ENCODE results near the gene CACNA2D2. TPM values are rescaled to one million over a fixed set of nuclear protein-coding genes. Genes with fewer than 3 reads are reported as not detected.

The CACNA2D2 gene
- total and polyA plus RNA-seq, 2 of the 13 experiments (the other 11 are each of a cell fraction or from before 2014, with no cell fraction given), result not detected

DNA sequence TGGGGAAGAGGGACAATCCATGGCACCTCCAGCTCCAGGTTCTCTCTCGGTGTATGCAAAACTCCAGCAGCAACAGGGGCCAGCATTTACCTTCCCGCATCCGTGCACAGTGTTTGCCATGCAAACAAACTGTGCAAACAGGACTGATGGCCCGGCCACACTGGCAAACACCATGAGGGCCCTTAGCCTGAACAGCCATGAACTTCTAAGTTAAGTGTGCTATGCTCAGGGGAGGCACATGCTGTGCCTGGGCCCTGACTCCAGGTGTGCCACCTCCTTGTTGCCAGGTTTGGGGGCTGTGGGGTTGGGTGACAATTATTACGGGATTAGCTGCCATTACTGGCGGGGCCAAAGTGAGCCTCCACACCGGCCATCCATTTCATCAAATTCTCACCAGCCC, 57.5 kb downstream of the CACNA2D2 start (continued):
- TF ChIP-seq ZNF235 (CRISPR knock-in tag; IDR thresholded peaks at IDR 0.05; ENCODE audit: borderline replicate concordance), result 0 out of 2 replicates have a peak, but pooled peaks have one; percentile 26
- TF ChIP-seq KDM6A (CRISPR knock-in tag; IDR thresholded peaks at IDR 0.05; ENCODE audit: low read depth), result peak; percentile 39; the same call in 1 of the 2 replicates
- no peak for TF ChIP-seq ZSCAN21 (CRISPR knock-in tag; IDR thresholded peaks at IDR 0.05; ENCODE audit: borderline replicate concordance)
- TF ChIP-seq ZNF879 (CRISPR knock-in tag; IDR thresholded peaks at IDR 0.05), result no peak
- peak; percentile 92; the same call in 1 of the 2 replicates for TF ChIP-seq ZNF292 (CRISPR knock-in tag; IDR thresholded peaks at IDR 0.05; ENCODE audit: borderline replicate concordance, low read depth)
- TF ChIP-seq SOX5 (CRISPR knock-in tag; IDR thresholded peaks at IDR 0.05; ENCODE audit: borderline replicate concordance), result peak; percentile 70
- TF ChIP-seq, protein P1, sequence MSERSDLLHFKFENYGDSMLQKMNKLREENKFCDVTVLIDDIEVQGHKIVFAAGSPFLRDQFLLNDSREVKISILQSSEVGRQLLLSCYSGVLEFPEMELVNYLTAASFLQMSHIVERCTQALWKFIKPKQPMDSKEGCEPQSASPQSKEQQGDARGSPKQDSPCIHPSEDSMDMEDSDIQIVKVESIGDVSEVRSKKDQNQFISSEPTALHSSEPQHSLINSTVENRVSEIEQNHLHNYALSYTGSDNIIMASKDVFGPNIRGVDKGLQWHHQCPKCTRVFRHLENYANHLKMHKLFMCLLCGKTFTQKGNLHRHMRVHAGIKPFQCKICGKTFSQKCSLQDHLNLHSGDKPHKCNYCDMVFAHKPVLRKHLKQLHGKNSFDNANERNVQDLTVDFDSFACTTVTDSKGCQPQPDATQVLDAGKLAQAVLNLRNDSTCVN (CRISPR knock-in tag; IDR thresholded peaks at IDR 0.05; ENCODE audit: borderline replicate concordance), result peak; percentile 51; the same call in 1 of the 2 replicates
- TF ChIP-seq HCFC1 (IDR thresholded peaks at IDR 0.05; ENCODE audit: low read depth, low read length), result no peak
- no peak for TF ChIP-seq ZNF383 (CRISPR knock-in tag; IDR thresholded peaks at IDR 0.05; ENCODE audit: borderline replicate concordance)
- TF ChIP-seq ZNF644 (CRISPR knock-in tag; IDR thresholded peaks at IDR 0.05; ENCODE audit: low read depth), result peak; percentile 83
- TF ChIP-seq YEATS2 (CRISPR knock-in tag; IDR thresholded peaks at IDR 0.05; ENCODE audit: borderline replicate concordance), result 0 out of 2 replicates have a peak, but pooled peaks have one; percentile 24
- TF ChIP-seq, protein P2, sequence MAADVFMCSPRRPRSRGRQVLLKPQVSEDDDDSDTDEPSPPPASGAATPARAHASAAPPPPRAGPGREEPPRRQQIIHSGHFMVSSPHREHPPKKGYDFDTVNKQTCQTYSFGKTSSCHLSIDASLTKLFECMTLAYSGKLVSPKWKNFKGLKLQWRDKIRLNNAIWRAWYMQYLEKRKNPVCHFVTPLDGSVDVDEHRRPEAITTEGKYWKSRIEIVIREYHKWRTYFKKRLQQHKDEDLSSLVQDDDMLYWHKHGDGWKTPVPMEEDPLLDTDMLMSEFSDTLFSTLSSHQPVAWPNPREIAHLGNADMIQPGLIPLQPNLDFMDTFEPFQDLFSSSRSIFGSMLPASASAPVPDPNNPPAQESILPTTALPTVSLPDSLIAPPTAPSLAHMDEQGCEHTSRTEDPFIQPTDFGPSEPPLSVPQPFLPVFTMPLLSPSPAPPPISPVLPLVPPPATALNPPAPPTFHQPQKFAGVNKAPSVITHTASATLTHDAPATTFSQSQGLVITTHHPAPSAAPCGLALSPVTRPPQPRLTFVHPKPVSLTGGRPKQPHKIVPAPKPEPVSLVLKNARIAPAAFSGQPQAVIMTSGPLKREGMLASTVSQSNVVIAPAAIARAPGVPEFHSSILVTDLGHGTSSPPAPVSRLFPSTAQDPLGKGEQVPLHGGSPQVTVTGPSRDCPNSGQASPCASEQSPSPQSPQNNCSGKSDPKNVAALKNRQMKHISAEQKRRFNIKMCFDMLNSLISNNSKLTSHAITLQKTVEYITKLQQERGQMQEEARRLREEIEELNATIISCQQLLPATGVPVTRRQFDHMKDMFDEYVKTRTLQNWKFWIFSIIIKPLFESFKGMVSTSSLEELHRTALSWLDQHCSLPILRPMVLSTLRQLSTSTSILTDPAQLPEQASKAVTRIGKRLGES (CRISPR knock-in tag; IDR thresholded peaks at IDR 0.05; ENCODE audit: borderline replicate concordance), result no peak
- peak; percentile 94 for TF ChIP-seq RARA (CRISPR knock-in tag; IDR thresholded peaks at IDR 0.05)
- TF ChIP-seq SOX13 (IDR thresholded peaks at IDR 0.05), result no peak
- peak in 1 of 2 experiments; percentile 78; a peak in 2 of 4 replicates for TF ChIP-seq SOX13 (CRISPR knock-in tag; conservative IDR thresholded peaks at IDR 0.05 in 1 of 2, IDR thresholded peaks at IDR 0.05 in 1 of 2)
- TF ChIP-seq, protein P3, sequence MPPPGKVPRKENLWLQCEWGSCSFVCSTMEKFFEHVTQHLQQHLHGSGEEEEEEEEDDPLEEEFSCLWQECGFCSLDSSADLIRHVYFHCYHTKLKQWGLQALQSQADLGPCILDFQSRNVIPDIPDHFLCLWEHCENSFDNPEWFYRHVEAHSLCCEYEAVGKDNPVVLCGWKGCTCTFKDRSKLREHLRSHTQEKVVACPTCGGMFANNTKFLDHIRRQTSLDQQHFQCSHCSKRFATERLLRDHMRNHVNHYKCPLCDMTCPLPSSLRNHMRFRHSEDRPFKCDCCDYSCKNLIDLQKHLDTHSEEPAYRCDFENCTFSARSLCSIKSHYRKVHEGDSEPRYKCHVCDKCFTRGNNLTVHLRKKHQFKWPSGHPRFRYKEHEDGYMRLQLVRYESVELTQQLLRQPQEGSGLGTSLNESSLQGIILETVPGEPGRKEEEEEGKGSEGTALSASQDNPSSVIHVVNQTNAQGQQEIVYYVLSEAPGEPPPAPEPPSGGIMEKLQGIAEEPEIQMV (CRISPR knock-in tag; IDR thresholded peaks at IDR 0.05; ENCODE audit: low read depth), result peak; percentile 55; the same call in 1 of the 2 replicates
- peak; percentile 88 for TF ChIP-seq ZNF331 (CRISPR knock-in tag; IDR thresholded peaks at IDR 0.05)
- TF ChIP-seq KLF16 (CRISPR knock-in tag; IDR thresholded peaks at IDR 0.05), result peak in 1 of 2 experiments; percentile 33; a peak in 1 of 4 replicates
- peak; percentile 71; the same call in 1 of the 2 replicates for TF ChIP-seq ZNF12 (CRISPR knock-in tag; IDR thresholded peaks at IDR 0.05)

Data from HepG2 (cell line).